GM12878 (cell line): ENCODE results near the gene ARMC8. TPM values are rescaled to one million over a fixed set of nuclear protein-coding genes. Genes with fewer than 3 reads are reported as not detected.

Source experiments
- ATAC-seq: fragments of 200-7000 bp; cut with Tn5 transposase; 3 replicates; pipeline ENCODE4 v1.9.1; 2020; ENCODE audit warnings: mild to moderate bottlenecking, moderate library complexity
- BruUV-seq: library from RNA; stranded (reverse); fragments of 400-500 nt; replicated peaks from 2 replicates; lab custom pipeline; 2021; lab: Mats Ljungman, UMichigan
- CTCF ChIA-PET: fragments of 300-600 bp; sonication (Branson Sonifier 250); formaldehyde crosslinking; extraction: SDS; loops from one replicate; lab custom pipeline; 2021; ENCODE audit warnings: inconsistent platforms; lab: Yijun Ruan, JAX
- POLR2A ChIA-PET: fragments of 350-600 bp; formaldehyde crosslinking; extraction: SDS; loops from one replicate; lab custom pipeline; 2021; ENCODE audit warnings: inconsistent platforms; lab: Charles Lee
- RAD21 ChIA-PET: fragments of 300-600 bp; sonication (Branson Sonifier 250); formaldehyde crosslinking; loops from one replicate; lab custom pipeline; 2023; ENCODE audit warnings: antibody characterized with exemption; ENCODE audit not compliant: unreplicated experiment; lab: Charles Lee
- SMC1A ChIA-PET: fragments of 300-600 bp; sonication (Branson Sonifier 250); formaldehyde crosslinking; loops from one replicate; lab custom pipeline; 2023; ENCODE audit not compliant: unreplicated experiment, uncharacterized antibody; lab: Charles Lee
- DNase-seq: peaks from one replicate; pipeline ENCODE4 v3.0.0-alpha.2; 2011; ENCODE audit warnings: low read depth, low spot score
- FAIRE-seq: peaks from 3 replicates; lab custom pipeline; 2011; peaks lifted over from hg19 to GRCh38; lab: Jason Lieb, UNC
- H2AFZ ChIP-seq: 2 replicates; pipeline ENCODE4 v1.6.0; 2011; ENCODE audit warnings: low read depth, low read length, control low read depth; ENCODE audit not compliant: control insufficient read depth
- H3K27ac ChIP-seq: 2 replicates; pipeline ENCODE4 v1.5.1; 2011; ENCODE audit warnings: control low read depth; ENCODE audit not compliant: control insufficient read depth, insufficient read depth
- H3K27me3 ChIP-seq, 2 experiments: replicated peaks in 1 of 2; 2 replicates each; pipeline versions ENCODE4 v1.6.0 to v1.6.1; 2011; ENCODE audit warnings: low read length in 1 of 2; ENCODE audit not compliant: control insufficient read depth in 2 of 2, insufficient read depth in 2 of 2
- H3K36me3 ChIP-seq, 2 experiments: 2 replicates each; pipeline ENCODE4 v1.5.1; 2011; ENCODE audit warnings: low read length in 1 of 2; ENCODE audit not compliant: control insufficient read depth in 2 of 2, insufficient read depth in 2 of 2
- H3K4me1 ChIP-seq: 2 replicates; pipeline ENCODE4 v1.6.1; 2011; ENCODE audit warnings: mild to moderate bottlenecking, low read length, moderate library complexity, mixed read lengths; ENCODE audit not compliant: control insufficient read depth, insufficient read depth
- H3K4me2 ChIP-seq: 2 replicates; pipeline ENCODE4 v1.6.0; 2011; ENCODE audit warnings: control low read depth; ENCODE audit not compliant: control insufficient read depth, insufficient read depth
- H3K4me3 ChIP-seq: fragments of 200-600 bp; sonication (generic); 2 replicates; pipeline ENCODE4 v1.5.1; 2016
- H3K79me2 ChIP-seq: 2 replicates; pipeline ENCODE4 v1.6.0; 2011; ENCODE audit warnings: low read length; ENCODE audit not compliant: control insufficient read depth, insufficient read depth
- H3K9ac ChIP-seq: 2 replicates; pipeline ENCODE4 v1.8.0; 2011; ENCODE audit warnings: low read length, control low read depth, mixed read lengths; ENCODE audit not compliant: control insufficient read depth, insufficient read depth
- H3K9me3 ChIP-seq: replicated peaks from 3 replicates; pipeline ENCODE4 v1.5.1; 2011; ENCODE audit warnings: mild to moderate bottlenecking, low read length; ENCODE audit not compliant: control insufficient read depth, insufficient read depth
- H4K20me1 ChIP-seq: 2 replicates; pipeline ENCODE4 v1.6.0; 2011; ENCODE audit not compliant: control insufficient read depth, insufficient read depth
- BCLAF1 ChIP-seq: fragments of 450-650 bp; IDR thresholded peaks from 2 replicates; pipeline ENCODE4 v1.6.1; 2017; ENCODE audit warnings: antibody characterized with exemption, mild to moderate bottlenecking, moderate library complexity
- CREM ChIP-seq: IDR thresholded peaks from 2 replicates; pipeline ENCODE4 v1.6.1; 2014; ENCODE audit warnings: antibody characterized with exemption, low read depth
- ETV6 ChIP-seq, 2 experiments: fragments of 450-650 bp in 1 of 2; IDR thresholded peaks in 1 of 2; conservative IDR thresholded peaks in 1 of 2; 2 replicates each; pipeline ENCODE4 v1.6.1; 2014; ENCODE audit warnings: antibody characterized with exemption in 1 of 2, borderline replicate concordance in 1 of 2, low read depth in 1 of 2, mild to moderate bottlenecking in 1 of 2, moderate library complexity in 1 of 2
- KLF5 ChIP-seq: fragments of 450-650 bp; IDR thresholded peaks from 2 replicates; pipeline ENCODE4 v1.6.1; 2014; ENCODE audit warnings: mild to moderate bottlenecking; ENCODE audit not compliant: partially characterized antibody
- NRF1 ChIP-seq: conservative IDR thresholded peaks from 2 replicates; pipeline ENCODE4 v1.6.1; 2011; ENCODE audit warnings: mild to moderate bottlenecking, low read depth, low read length, improper control_type of control experiment
- POLR2A ChIP-seq: IDR thresholded peaks from 2 replicates; pipeline ENCODE4 v1.6.1; 2011; ENCODE audit warnings: low read depth, mild to moderate bottlenecking, low read length
- SIX5 ChIP-seq: IDR thresholded peaks from 2 replicates; pipeline ENCODE4 v1.6.1; 2011; ENCODE audit warnings: mild to moderate bottlenecking, low read depth, low read length, moderate library complexity; ENCODE audit not compliant: severe bottlenecking
- SRF ChIP-seq, 2 experiments: IDR thresholded peaks; 2 replicates each; pipeline ENCODE4 v1.6.1; 2011; ENCODE audit warnings: low read depth in 2 of 2, low read length in 2 of 2, mild to moderate bottlenecking in 1 of 2, moderate library complexity in 1 of 2
- USF2 ChIP-seq: IDR thresholded peaks from 2 replicates; pipeline ENCODE4 v1.6.1; 2011; ENCODE audit warnings: low read depth, low read length, improper control_type of control experiment, borderline replicate concordance
- YY1 ChIP-seq: IDR thresholded peaks from 2 replicates; pipeline ENCODE4 v1.6.1; 2011; ENCODE audit warnings: low read depth, mild to moderate bottlenecking, low read length
- WGBS: methylation state at CpG from one replicate; pipeline ENCODE4 v1.1.6; 2016; ENCODE audit warnings: low lambda C conversion rate; ENCODE audit not compliant: insufficient replicate concordance, insufficient coverage; ENCODE audit errors: missing lambda C conversion rate; 5-methylcytosine and 5-hydroxymethylcytosine counted together
- in situ Hi-C: fragments of 300-500 bp; cut with MboI; formaldehyde crosslinking; loops from 9 replicates; pipeline ENCODE4 v1.14.3; 2018; ENCODE audit warnings: mixed read lengths
- intact Hi-C: fragments of 100-400 bp; cut with micrococcal nuclease; formaldehyde crosslinking; loops from one replicate; pipeline ENCODE4 v1.14.2; 2022; ENCODE audit not compliant: unreplicated experiment
- polyA plus RNA-seq, 11 experiments: library from polyadenylated mRNA; depleted of rRNA in 4 of 11; unstranded in 6 of 11; stranded (reverse) in 5 of 11; fragments of >200 nt; fragmentation: Nextera tagmentation in 4 of 11; fragmentation: Illumina TruSeq in 1 of 11; extraction: Ambion mirVana in 4 of 11; extraction: Trizol in 1 of 11; gene quantifications; 1 replicate in 1 of 11; 2 replicates in 10 of 11; pipeline versions ENCODE4 v1.2.1 to v1.2.3, GENCODE V29; 2011 to 2016; ENCODE audit warnings: inconsistent platforms in 2 of 11, missing spikeins in 2 of 11, low read depth in 1 of 11
- total RNA-seq, 4 experiments: library from RNA; depleted of rRNA in 3 of 4; stranded (reverse); fragments of >200 nt in 3 of 4; fragmentation: Illumina TruSeq in 1 of 4; extraction: Trizol in 1 of 4; gene quantifications; 2 replicates each; pipeline versions ENCODE4 v1.2.1 to v1.2.3, GENCODE V29; 2013 to 2021

ARMC8 gene
- total and polyA plus RNA-seq, 10 of the 15 experiments (the other 5 are each of a cell fraction or from before 2014, with no cell fraction given): 29.8 to 93.4 (median 45.3) TPM

- H3K9me3 ChIP-seq: no peaks in the 10 kb centered on the region
- intact Hi-C loops: loop anchor here (5.0 kb wide), 1 partner anchor 78 kb away; no protein-coding TSS in a partner anchor
- H3K27ac ChIP-seq: no peak overlapping the region
- no peaks in the 10 kb centered on the region for H3K36me3 ChIP-seq
- H3K9ac ChIP-seq: no peak overlapping the region
- no peak overlapping the region for H2AFZ ChIP-seq
- H3K79me2 ChIP-seq: no peaks in the 10 kb centered on the region
- in situ Hi-C loops: no loop called here
- SMC1A ChIA-PET: no interaction called here
- TF ChIP-seq USF2 (no peak), CREM (no peak), SIX5 (no peak), ETV6 (conservative IDR thresholded peaks at IDR 0.05 in 1 of 2, IDR thresholded peaks at IDR 0.05 in 1 of 2; ENCODE audit: borderline replicate concordance in 1 of 2, low read depth in 1 of 2) (no peak), SRF (IDR thresholded peaks at IDR 0.05; ENCODE audit: low read depth in 2 of 2, low read length in 2 of 2) (no peak), NRF1 (no peak), BCLAF1 (no peak), POLR2A (no peak), KLF5 (no peak), YY1 (no peak)
- no peak for FAIRE-seq
- peaks cover 2% of the 10 kb centered on the region; the same call in 1 of the 2 replicates for H4K20me1 ChIP-seq
- BruUV-seq: no TSS peak
- RAD21 ChIA-PET: no interaction called here
- no peak for DNase-seq
- peaks cover 2 to 11% of the 10 kb centered on the region in 2 experiments for H3K27me3 ChIP-seq
- no peak for ATAC-seq
- CTCF ChIA-PET: interaction anchor here (0.8 kb wide), 1 partner anchor 589 kb away, joined by 3 read pairs; no protein-coding TSS in a partner anchor
- WGBS: 71% methylated on average over 4 of the region's 4 CpGs
- no peak overlapping the region for H3K4me3 ChIP-seq
- peaks cover 3% of the 10 kb centered on the region for H3K4me1 ChIP-seq
- no peak overlapping the region for H3K4me2 ChIP-seq
- POLR2A ChIA-PET: no interaction called here
Measured at GRCh38 chr3:138334608-138335007, 147.5 kb downstream of the ARMC8 start.
